IMR-90 (cell line): ENCODE results near the gene ARFIP2. TPM values are rescaled to one million over a fixed set of nuclear protein-coding genes. Genes with fewer than 3 reads are reported as not detected.
A peak's percentile ranks its signal among the peaks of the same experiment; 100 is the strongest.
"Not testable (repeated sequence)": the region's sequence is repeated elsewhere in the genome, so short reads cannot be mapped to it uniquely, and the experiment has no call there.

Experiments used
- ATAC-seq: fragments of 200-7000 bp; cut with Tn5 transposase; 2 replicates; pipeline ENCODE4 v1.9.1; 2020; ENCODE audit warnings: low read depth, mild to moderate bottlenecking, moderate library complexity
- BruUV-seq: library from RNA; stranded (reverse); fragments of 400-500 nt; replicated peaks from 2 replicates; lab custom pipeline; 2021; lab: Mats Ljungman, UMichigan
- CTCF ChIA-PET: fragments of 300-600 bp; formaldehyde crosslinking; extraction: SDS; loops from one replicate; lab custom pipeline; 2021; ENCODE audit warnings: antibody characterized with exemption; lab: Yijun Ruan, JAX
- POLR2A ChIA-PET: fragments of 300-600 bp; sonication (Branson Sonifier 250); formaldehyde crosslinking; loops from one replicate; lab custom pipeline; 2022; ENCODE audit warnings: antibody characterized with exemption; ENCODE audit not compliant: unreplicated experiment; lab: Charles Lee
- DNase-seq: peaks from one replicate; pipeline ENCODE4 v3.0.0; 2013
- H2AFZ ChIP-seq: replicated peaks from 2 replicates; pipeline ENCODE3; 2013; ENCODE audit warnings: low read length, mild to moderate bottlenecking; ENCODE audit not compliant: poor library complexity
- H2AK5ac ChIP-seq: 2 replicates; pipeline ENCODE4 v1.6.1; 2013; ENCODE audit warnings: low read depth, low read length, inconsistent platforms
- H2AK9ac ChIP-seq: replicated peaks from 2 replicates; pipeline ENCODE3; 2013; ENCODE audit warnings: mild to moderate bottlenecking, low read depth, low read length, moderate library complexity; ENCODE audit not compliant: poor library complexity
- H2BK120ac ChIP-seq: 2 replicates; pipeline ENCODE4 v1.6.1; 2013; ENCODE audit warnings: low read depth, low read length, inconsistent platforms
- H2BK15ac ChIP-seq: 3 replicates; pipeline ENCODE4 v1.6.1; 2013; ENCODE audit warnings: low read depth, low read length, inconsistent platforms
- H2BK20ac ChIP-seq: 2 replicates; pipeline ENCODE4 v1.6.1; 2013; ENCODE audit warnings: low read depth, mild to moderate bottlenecking, inconsistent platforms, low read length, moderate library complexity
- H2BK5ac ChIP-seq: 2 replicates; pipeline ENCODE4 v1.6.1; 2013; ENCODE audit warnings: mild to moderate bottlenecking, low read depth, low read length, inconsistent platforms; ENCODE audit not compliant: poor library complexity, severe bottlenecking
- H3K14ac ChIP-seq: replicated peaks from 2 replicates; pipeline ENCODE4 v1.6.1; 2013; ENCODE audit warnings: low read depth, low read length, inconsistent platforms
- H3K18ac ChIP-seq: 2 replicates; pipeline ENCODE4 v1.6.1; 2013; ENCODE audit warnings: low read depth, low read length, control low read depth
- H3K23ac ChIP-seq: 2 replicates; pipeline ENCODE4 v1.6.1; 2013; ENCODE audit warnings: low read depth, low read length, inconsistent platforms
- H3K27ac ChIP-seq: 2 replicates; pipeline ENCODE4 v1.5.1; 2013; ENCODE audit warnings: mild to moderate bottlenecking, control low read depth, low read length; ENCODE audit not compliant: insufficient read depth
- H3K27me3 ChIP-seq: 2 replicates; pipeline ENCODE4 v1.6.1; 2013; ENCODE audit warnings: low read length; ENCODE audit not compliant: control insufficient read depth, insufficient read depth
- H3K36me3 ChIP-seq: 2 replicates; pipeline ENCODE4 v1.6.1; 2013; ENCODE audit warnings: low read length, mixed read lengths; ENCODE audit not compliant: control insufficient read depth, insufficient read depth
- H3K4ac ChIP-seq: 2 replicates; pipeline ENCODE4 v1.6.1; 2013; ENCODE audit warnings: low read depth, low read length, inconsistent platforms
- H3K4me1 ChIP-seq: 2 replicates; pipeline ENCODE4 v1.6.1; 2013; ENCODE audit warnings: low read length, mixed read lengths; ENCODE audit not compliant: control insufficient read depth, insufficient read depth
- H3K4me2 ChIP-seq: 2 replicates; pipeline ENCODE4 v1.6.1; 2013; ENCODE audit warnings: low read depth, mild to moderate bottlenecking, control low read depth, low read length, moderate library complexity
- H3K4me3 ChIP-seq: 2 replicates; pipeline ENCODE4 v1.5.1; 2013; ENCODE audit warnings: low read depth, mild to moderate bottlenecking, control low read depth, low read length, moderate library complexity; ENCODE audit not compliant: insufficient read depth
- H3K56ac ChIP-seq: 2 replicates; pipeline ENCODE4 v1.6.1; 2013; ENCODE audit warnings: low read length, inconsistent platforms; ENCODE audit not compliant: insufficient read depth; ENCODE audit errors: extremely low read depth
- H3K79me1 ChIP-seq, 2 experiments: 2 replicates each; pipeline ENCODE4 v1.6.1; 2013; ENCODE audit warnings: low read length in 2 of 2, inconsistent platforms in 1 of 2, low read depth in 1 of 2
- H3K9ac ChIP-seq: 2 replicates; pipeline ENCODE4 v1.6.1; 2013; ENCODE audit warnings: low read depth, low read length, control low read depth
- H3K9me1 ChIP-seq: 2 replicates; pipeline ENCODE4 v1.6.1; 2013; ENCODE audit warnings: low read length, inconsistent platforms; ENCODE audit not compliant: insufficient read depth
- H3K9me3 ChIP-seq: 2 replicates; pipeline ENCODE4 v1.6.1; 2013; ENCODE audit warnings: low read length; ENCODE audit not compliant: control insufficient read depth, insufficient read depth
- H4K20me1 ChIP-seq: 2 replicates; pipeline ENCODE4 v1.6.1; 2013; ENCODE audit warnings: low read length, inconsistent platforms; ENCODE audit not compliant: insufficient read depth
- H4K5ac ChIP-seq: 2 replicates; pipeline ENCODE4 v1.6.1; 2013; ENCODE audit warnings: mild to moderate bottlenecking, low read depth, low read length, control low read depth
- H4K8ac ChIP-seq, 2 experiments: 2 replicates each; pipeline ENCODE4 v1.6.1; 2013; ENCODE audit warnings: low read depth in 2 of 2, low read length in 2 of 2, control low read depth in 1 of 2, inconsistent platforms in 1 of 2
- H4K91ac ChIP-seq: 2 replicates; pipeline ENCODE4 v1.6.1; 2013; ENCODE audit warnings: low read depth, low read length, inconsistent platforms; ENCODE audit not compliant: insufficient read depth
- FOS ChIP-seq: fragments of 150-350 bp; IDR thresholded peaks from 2 replicates; pipeline ENCODE4 v1.6.1; 2016; ENCODE audit warnings: low read depth, low read length
- RCOR1 ChIP-seq: IDR thresholded peaks from 2 replicates; pipeline ENCODE4 v1.6.1; 2012; ENCODE audit warnings: mild to moderate bottlenecking, low read length, improper control_type of control experiment; ENCODE audit not compliant: insufficient replicate concordance
- WGBS, 2 experiments: methylation state at CpG; one replicate each; pipeline versions ENCODE4 v1.1.5 to v1.1.7; 2013; ENCODE audit warnings: missing lambda C conversion rate in 2 of 2; ENCODE audit not compliant: insufficient read length in 1 of 2; ENCODE audit errors: extremely low coverage in 2 of 2; 5-methylcytosine and 5-hydroxymethylcytosine counted together
- dilution Hi-C: fragments of 300-500 bp; cut with HindIII; formaldehyde crosslinking; loops from one replicate; pipeline ENCODE4 v1.14.3; 2018; ENCODE audit warnings: low sequenced_read_pairs; ENCODE audit not compliant: unreplicated experiment
- in situ Hi-C: fragments of 300-500 bp; cut with MboI; formaldehyde crosslinking; loops from 3 replicates; pipeline ENCODE4 v1.14.3; 2019; ENCODE audit warnings: low sequenced_read_pairs, inconsistent platforms, mixed read lengths
- intact Hi-C: fragments of 100-400 bp; cut with micrococcal nuclease; formaldehyde crosslinking; loops from 2 replicates; pipeline ENCODE4 v1.10.0; 2022
- polyA plus RNA-seq, 3 experiments: library from polyadenylated mRNA; depleted of rRNA; stranded (reverse); fragments of >200 nt; gene quantifications; 2 replicates each; pipeline ENCODE4 v1.2.3, GENCODE V29; 2012; ENCODE audit warnings: low replicate concordance in 1 of 3
- total RNA-seq: library from RNA; depleted of rRNA; stranded (reverse); fragments of >200 nt; gene quantifications from 2 replicates; pipeline ENCODE4 v1.2.3, GENCODE V29; 2012

ARFIP2 gene
- total and polyA plus RNA-seq, 2 of the 4 experiments (the other 2 are of a cell fraction): 84.4 to 93.9 TPM

- no peak overlapping the region for H3K4ac ChIP-seq
- no peak overlapping the region for H4K5ac ChIP-seq
- no peak overlapping the region for H2AFZ ChIP-seq
- ChIA-PET CTCF (no interaction called here), POLR2A (interaction anchor here (0.6 kb wide), 1 partner anchor 31 kb away, joined by 3 read pairs; no protein-coding TSS in a partner anchor)
- WGBS, 2 experiments: no CpG with 5 or more reads among the region's 1 CpG
- peaks cover 6% of the 10 kb centered on the region; the same call in 1 of the 2 replicates for H3K9me1 ChIP-seq
- no peaks in the 10 kb centered on the region for H3K79me1 ChIP-seq
- dilution Hi-C loops (no loop called here), intact Hi-C loops (loop anchor here (5.0 kb wide), 1 partner anchor 556 kb away; the partner anchor contains the start of gene OR56A5), in situ Hi-C loops (no loop called here)
- H4K8ac ChIP-seq: no peak overlapping the region
- no peak overlapping the region for H3K23ac ChIP-seq
- H3K4me1 ChIP-seq: 0 out of 2 replicates have a peak, but pooled peaks cover 2% of the 10 kb centered on the region
- H4K91ac ChIP-seq: no peak overlapping the region
- no peak overlapping the region for H3K56ac ChIP-seq
- H3K9ac ChIP-seq: no peak overlapping the region
- no peaks in the 10 kb centered on the region for H3K9me3 ChIP-seq
- no peak overlapping the region; the same call in 1 of the 2 replicates for H3K4me2 ChIP-seq
- no peak overlapping the region for H2BK120ac ChIP-seq
- H4K20me1 ChIP-seq: no peaks in the 10 kb centered on the region
- H2AK9ac ChIP-seq: no peak overlapping the region
- no peak overlapping the region for H2BK20ac ChIP-seq
- BruUV-seq: no TSS peak
- peak; percentile 81 for DNase-seq
- TF ChIP-seq RCOR1 (no peak), FOS (peak; percentile 29; the same call in 1 of the 2 replicates)
- H3K4me3 ChIP-seq: no peak overlapping the region
- peak; percentile 88 for ATAC-seq
- no peak overlapping the region for H2BK15ac ChIP-seq
- H3K36me3 ChIP-seq: peaks cover 3% of the 10 kb centered on the region; the same call in 1 of the 2 replicates
- no peak overlapping the region for H3K14ac ChIP-seq
- no peak overlapping the region for H2AK5ac ChIP-seq
- no peaks in the 10 kb centered on the region for H3K27me3 ChIP-seq
- H2BK5ac ChIP-seq: no peak overlapping the region
- no peak overlapping the region for H3K27ac ChIP-seq
- no peak overlapping the region for H3K18ac ChIP-seq
Measured at GRCh38 chr11:6523253-6523652, 42.1 kb upstream of the ARFIP2 start.

GRCh38 chr11:6521946-6522345, 40.8 kb upstream of the ARFIP2 start:
- H3K36me3 ChIP-seq, H2AK5ac ChIP-seq, H2AFZ ChIP-seq, H3K14ac ChIP-seq, BruUV-seq, H2BK15ac ChIP-seq, H3K9me3 ChIP-seq, H3K27me3 ChIP-seq, H4K91ac ChIP-seq, H4K20me1 ChIP-seq, DNase-seq, H3K4me2 ChIP-seq, H3K23ac ChIP-seq, H3K9me1 ChIP-seq, H4K8ac ChIP-seq, H3K56ac ChIP-seq, H3K4me3 ChIP-seq, H3K4ac ChIP-seq, H2BK120ac ChIP-seq, H2BK20ac ChIP-seq, in situ Hi-C loops, ATAC-seq, H3K18ac ChIP-seq, H2BK5ac ChIP-seq, H4K5ac ChIP-seq, H3K79me1 ChIP-seq, H3K9ac ChIP-seq, dilution Hi-C loops, H2AK9ac ChIP-seq, H3K4me1 ChIP-seq, H3K27ac ChIP-seq: not testable (repeated sequence)
- POLR2A ChIA-PET: interaction anchor here (0.6 kb wide), 1 partner anchor 14 kb away, joined by 3 read pairs; no protein-coding TSS in a partner anchor
- 100% methylated on average over 1 of the region's 3 CpGs; no CpG with 5 or more reads in 1 of the 2 experiments for WGBS, 2 experiments
- intact Hi-C loops: loop anchor here (5.0 kb wide), 1 partner anchor 555 kb away; the partner anchor contains the start of gene OR56A5
- CTCF ChIA-PET: interaction anchor here (0.7 to 0.9 kb wide), 2 partner anchors 10 to 233 kb away, joined by 3 read pairs; no protein-coding TSS in a partner anchor
